ENCODE data around the gene CEBPZ.

DNA sequence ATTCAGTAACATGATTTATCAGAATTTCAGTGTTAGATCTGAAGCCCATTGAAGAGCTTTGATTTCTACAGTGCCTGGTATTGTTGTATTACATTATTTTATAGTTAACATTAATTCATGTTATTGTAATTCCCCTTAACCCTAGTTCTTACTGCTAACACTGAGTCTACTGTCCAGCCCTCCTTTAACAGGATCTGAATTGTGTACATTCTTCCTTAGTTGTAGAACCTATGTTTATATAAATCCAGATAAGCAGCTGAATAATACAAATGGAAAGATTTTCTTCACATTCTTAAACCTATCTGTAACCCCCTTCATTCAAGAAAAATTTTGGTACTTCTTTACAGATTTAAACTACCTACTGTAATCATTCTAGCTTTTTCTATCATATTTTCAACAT, 14.8 kb upstream of the CEBPZ start:
- TF ChIP-seq, protein P1, sequence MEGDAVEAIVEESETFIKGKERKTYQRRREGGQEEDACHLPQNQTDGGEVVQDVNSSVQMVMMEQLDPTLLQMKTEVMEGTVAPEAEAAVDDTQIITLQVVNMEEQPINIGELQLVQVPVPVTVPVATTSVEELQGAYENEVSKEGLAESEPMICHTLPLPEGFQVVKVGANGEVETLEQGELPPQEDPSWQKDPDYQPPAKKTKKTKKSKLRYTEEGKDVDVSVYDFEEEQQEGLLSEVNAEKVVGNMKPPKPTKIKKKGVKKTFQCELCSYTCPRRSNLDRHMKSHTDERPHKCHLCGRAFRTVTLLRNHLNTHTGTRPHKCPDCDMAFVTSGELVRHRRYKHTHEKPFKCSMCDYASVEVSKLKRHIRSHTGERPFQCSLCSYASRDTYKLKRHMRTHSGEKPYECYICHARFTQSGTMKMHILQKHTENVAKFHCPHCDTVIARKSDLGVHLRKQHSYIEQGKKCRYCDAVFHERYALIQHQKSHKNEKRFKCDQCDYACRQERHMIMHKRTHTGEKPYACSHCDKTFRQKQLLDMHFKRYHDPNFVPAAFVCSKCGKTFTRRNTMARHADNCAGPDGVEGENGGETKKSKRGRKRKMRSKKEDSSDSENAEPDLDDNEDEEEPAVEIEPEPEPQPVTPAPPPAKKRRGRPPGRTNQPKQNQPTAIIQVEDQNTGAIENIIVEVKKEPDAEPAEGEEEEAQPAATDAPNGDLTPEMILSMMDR (IDR thresholded peaks at IDR 0.05; ENCODE audit: insufficient read depth, low read length) = no peak
- TF ChIP-seq REST (IDR thresholded peaks at IDR 0.05; ENCODE audit: insufficient replicate concordance, low read depth) = no peak
- TF ChIP-seq POLR2AphosphoS5 (IDR thresholded peaks at IDR 0.05; ENCODE audit: low read depth) = no peak
- TF ChIP-seq SPI1 (IDR thresholded peaks at IDR 0.05; ENCODE audit: borderline replicate concordance, low read depth) = no peak
